GM19468 (cell line): Measurements from ENCODE around the gene TSTD2.
"Not testable (repeated sequence)": the region's sequence is repeated elsewhere in the genome, so short reads cannot be mapped to it uniquely, and the experiment has no call there.

Source experiments
- ATAC-seq: cut with Tn5 transposase; IDR thresholded peaks from one replicate; pipeline ENCODE4 v1.9.1; 2021; ENCODE audit warnings: mild to moderate bottlenecking, moderate library complexity, moderate number of reproducible peaks; ENCODE audit not compliant: unreplicated experiment; ENCODE audit errors: extremely low read depth

The TSTD2 gene

GRCh38 chr9:97632248-97632984 lies 752 bp downstream of the TSTD2 start:
- no peak for ATAC-seq

- ATAC-seq: no peak
Observed at GRCh38 chr9:97630591-97630990, 2.6 kb downstream of the TSTD2 start.

- no peak for ATAC-seq
Observed at GRCh38 chr9:97629156-97629555, 4.0 kb downstream of the TSTD2 start.

- ATAC-seq: no peak
Observed at GRCh38 chr9:97628668-97629067, 4.5 kb downstream of the TSTD2 start.

GRCh38 chr9:97627624-97628023 lies 5.5 kb downstream of the TSTD2 start:
- ATAC-seq: no peak

- no peak for ATAC-seq
Observed at GRCh38 chr9:97625620-97626019, 7.5 kb downstream of the TSTD2 start.

- no peak for ATAC-seq
Observed at GRCh38 chr9:97623946-97624345, 9.2 kb downstream of the TSTD2 start.

- ATAC-seq: not testable (repeated sequence)
Observed at GRCh38 chr9:97622483-97622882, 10.7 kb downstream of the TSTD2 start.

- ATAC-seq: not testable (repeated sequence)
Observed at GRCh38 chr9:97620063-97620462, 13.1 kb downstream of the TSTD2 start.

GRCh38 chr9:97617939-97618416 lies 15.2 kb downstream of the TSTD2 start:
- ATAC-seq: no peak

GRCh38 chr9:97615439-97616072 lies 17.6 kb downstream of the TSTD2 start:
- ATAC-seq: no peak

GRCh38 chr9:97604901-97605645 lies 28.1 kb downstream of the TSTD2 start:
- ATAC-seq: no peak

GRCh38 chr9:97602430-97602829 lies 30.7 kb downstream of the TSTD2 start:
- no peak for ATAC-seq

GRCh38 chr9:97601228-97601898 lies 31.8 kb downstream of the TSTD2 start:
- ATAC-seq: no peak

- no peak for ATAC-seq
Observed at GRCh38 chr9:97600531-97601227, 32.5 kb downstream of the TSTD2 start.

GRCh38 chr9:97599314-97599846 lies 33.8 kb downstream of the TSTD2 start:
- ATAC-seq: no peak

GRCh38 chr9:97598461-97599288 lies 34.5 kb downstream of the TSTD2 start:
- ATAC-seq: peak; percentile 79

GRCh38 chr9:97596906-97597305 lies 36.3 kb downstream of the TSTD2 start:
- no peak for ATAC-seq
